Endothelial cell of umbilical vein (primary cell): ENCODE measurements around the gene F2RL2. TPM values are rescaled to one million over a fixed set of nuclear protein-coding genes. Genes with fewer than 3 reads are reported as not detected.

Source experiments
- BruUV-seq: library from RNA; stranded (reverse); fragments of 400-500 nt; replicated peaks from 2 replicates; lab custom pipeline; 2021; lab: Mats Ljungman, UMichigan
- CTCF ChIA-PET: fragments of 300-600, 350-600 bp; sonication (Branson Sonifier 250); formaldehyde crosslinking; loops from one replicate; lab custom pipeline; 2021; ENCODE audit warnings: antibody characterized with exemption, inconsistent platforms; lab: Charles Lee
- POLR2A ChIA-PET: fragments of 300-600, 350-600 bp; sonication (Branson Sonifier 250); formaldehyde crosslinking; loops from one replicate; lab custom pipeline; 2021; ENCODE audit warnings: antibody characterized with exemption, inconsistent platforms; lab: Charles Lee
- DNase-seq: peaks from one replicate; pipeline ENCODE4 v3.0.0-alpha.2; 2011; ENCODE audit warnings: low read depth, low spot score
- FAIRE-seq: peaks from 2 replicates; lab custom pipeline; 2011; peaks lifted over from hg19 to GRCh38; lab: Jason Lieb, UNC
- H2AFZ ChIP-seq: 2 replicates; pipeline ENCODE4 v1.6.0; 2012; ENCODE audit warnings: low read depth, low read length, control low read depth, inconsistent platforms
- H3K27ac ChIP-seq: 2 replicates; pipeline ENCODE4 v1.5.1; 2011; ENCODE audit warnings: low read depth, mild to moderate bottlenecking, control low read depth, low read length, moderate library complexity; ENCODE audit not compliant: insufficient read depth
- H3K27me3 ChIP-seq, 2 experiments: 2 replicates each; pipeline versions ENCODE4 v1.6.0 to v1.6.1; 2011; ENCODE audit warnings: low read length in 2 of 2, mixed read lengths in 1 of 2; ENCODE audit not compliant: control insufficient read depth in 2 of 2, insufficient read depth in 2 of 2
- H3K36me3 ChIP-seq, 2 experiments: 2 replicates in 1 of 2; 3 replicates in 1 of 2; pipeline ENCODE4 v1.5.1; 2011; ENCODE audit warnings: low read length in 2 of 2, mild to moderate bottlenecking in 1 of 2, moderate library complexity in 1 of 2; ENCODE audit not compliant: control insufficient read depth in 2 of 2, insufficient read depth in 2 of 2; ENCODE audit errors: extremely low read depth in 1 of 2
- H3K4me1 ChIP-seq: 3 replicates; pipeline ENCODE4 v1.5.1; 2011; ENCODE audit warnings: mild to moderate bottlenecking, low read length; ENCODE audit not compliant: control insufficient read depth, insufficient read depth; ENCODE audit errors: extremely low read depth
- H3K4me2 ChIP-seq: 2 replicates; pipeline ENCODE4 v1.6.1; 2011; ENCODE audit warnings: low read length, control low read depth, mixed read lengths; ENCODE audit not compliant: insufficient read depth
- H3K4me3 ChIP-seq, 3 experiments: fragments of 200-600 bp in 1 of 3; sonication (generic), shearing (Covaris generic) in 1 of 3; replicated peaks in 1 of 3; 2 replicates each; pipeline ENCODE4 v1.5.1; 2011 to 2016; ENCODE audit warnings: control low read depth in 3 of 3, low read length in 3 of 3, mild to moderate bottlenecking in 2 of 3, inconsistent platforms in 1 of 3, low read depth in 1 of 3, moderate library complexity in 1 of 3; ENCODE audit not compliant: insufficient read depth in 1 of 3
- H3K79me2 ChIP-seq: 2 replicates; pipeline ENCODE4 v1.6.0; 2012; ENCODE audit warnings: low read length, inconsistent platforms; ENCODE audit not compliant: control insufficient read depth, insufficient read depth
- H3K9ac ChIP-seq: replicated peaks from 2 replicates; pipeline ENCODE3; 2011; ENCODE audit warnings: low read length, control low read depth; ENCODE audit not compliant: insufficient read depth; ENCODE audit errors: extremely low read depth
- H3K9me1 ChIP-seq: replicated peaks from 3 replicates; pipeline ENCODE4 v1.6.0; 2011; ENCODE audit warnings: mild to moderate bottlenecking, low read length; ENCODE audit not compliant: control insufficient read depth, insufficient read depth; ENCODE audit errors: extremely low read depth
- H3K9me3 ChIP-seq: replicated peaks from 2 replicates; pipeline ENCODE4 v1.5.1; 2012; ENCODE audit warnings: low read length, inconsistent platforms; ENCODE audit not compliant: control insufficient read depth, insufficient read depth
- H4K20me1 ChIP-seq: replicated peaks from 2 replicates; pipeline ENCODE3; 2011; ENCODE audit warnings: mild to moderate bottlenecking, low read length; ENCODE audit not compliant: control insufficient read depth, insufficient read depth; ENCODE audit errors: extremely low read depth
- CTCF ChIP-seq, 2 donors: IDR thresholded peaks; 1 replicate in 1 of 2; 2 replicates in 1 of 2; pipeline ENCODE4 v1.5.1; 2011; ENCODE audit warnings: low read length in 2 of 2, mild to moderate bottlenecking in 2 of 2, moderate library complexity in 2 of 2, control low read depth in 1 of 2, inconsistent platforms in 1 of 2, low read depth in 1 of 2; ENCODE audit not compliant: insufficient read depth in 1 of 2; ENCODE audit errors: extremely low read depth in 1 of 2
- EZH2 ChIP-seq: IDR thresholded peaks from 2 replicates; pipeline ENCODE4 v1.6.1; 2012; ENCODE audit warnings: borderline replicate concordance, low read depth, mild to moderate bottlenecking, moderate library complexity, low read length, inconsistent platforms; ENCODE audit not compliant: severe bottlenecking
- FOS ChIP-seq: IDR thresholded peaks from 2 replicates; pipeline ENCODE4 v1.6.1; 2011; ENCODE audit warnings: mild to moderate bottlenecking, low read length, moderate library complexity, borderline replicate concordance; ENCODE audit not compliant: insufficient read depth
- GATA2 ChIP-seq: IDR thresholded peaks from 2 replicates; pipeline ENCODE4 v1.7.0; 2011; ENCODE audit warnings: low read depth, mild to moderate bottlenecking, moderate library complexity, mixed read lengths, low read length; ENCODE audit not compliant: insufficient read length, insufficient read depth
- JUN ChIP-seq: IDR thresholded peaks from 2 replicates; pipeline ENCODE4 v1.6.1; 2011; ENCODE audit warnings: borderline replicate concordance, low read depth; ENCODE audit not compliant: insufficient read length, insufficient read depth
- MAX ChIP-seq: IDR thresholded peaks from 2 replicates; pipeline ENCODE4 v1.6.1; 2011; ENCODE audit not compliant: insufficient read depth, insufficient read length
- MYC ChIP-seq: IDR thresholded peaks from one replicate; pipeline ENCODE4 v1.6.1; 2011; ENCODE audit warnings: mild to moderate bottlenecking, low read depth, low read length
- POLR2A ChIP-seq: IDR thresholded peaks from 2 replicates; pipeline ENCODE4 v1.6.1; 2012; ENCODE audit warnings: low read depth, mild to moderate bottlenecking, control low read depth, low read length
- POLR2AphosphoS5 ChIP-seq: IDR thresholded peaks from 2 replicates; pipeline ENCODE4 v1.6.1; 2012; ENCODE audit warnings: low read depth, mild to moderate bottlenecking, control low read depth, low read length, moderate library complexity; ENCODE audit not compliant: insufficient read depth
- dilution Hi-C: fragments of 300-500 bp; cut with MboI; formaldehyde crosslinking; loops from one replicate; pipeline ENCODE4 v1.15.0; 2019; ENCODE audit warnings: low sequenced_read_pairs; ENCODE audit not compliant: extremely low pct_ligation_motif_present
- intact Hi-C: fragments of 100-400 bp; cut with micrococcal nuclease; formaldehyde crosslinking; loops from one replicate; pipeline ENCODE4 v1.10.0; 2022
- polyA plus RNA-seq, 4 experiments: library from polyadenylated mRNA; depleted of rRNA in 3 of 4; stranded (reverse) in 3 of 4; unstranded in 1 of 4; fragments of >200 nt; gene quantifications; 2 replicates each; pipeline versions ENCODE4 v1.2.1 to v1.2.3, GENCODE V29; 2011 to 2012; ENCODE audit warnings: missing spikeins in 1 of 4
- total RNA-seq: library from RNA; stranded (reverse); gene quantifications from 2 replicates; pipeline ENCODE4 v1.2.3, GENCODE V29; 2021

F2RL2 gene
- total and polyA plus RNA-seq, 2 donors (not counting 3 experiments of a cell fraction or from before 2014, with no cell fraction given): 19.8 to 33.3 TPM

DNA sequence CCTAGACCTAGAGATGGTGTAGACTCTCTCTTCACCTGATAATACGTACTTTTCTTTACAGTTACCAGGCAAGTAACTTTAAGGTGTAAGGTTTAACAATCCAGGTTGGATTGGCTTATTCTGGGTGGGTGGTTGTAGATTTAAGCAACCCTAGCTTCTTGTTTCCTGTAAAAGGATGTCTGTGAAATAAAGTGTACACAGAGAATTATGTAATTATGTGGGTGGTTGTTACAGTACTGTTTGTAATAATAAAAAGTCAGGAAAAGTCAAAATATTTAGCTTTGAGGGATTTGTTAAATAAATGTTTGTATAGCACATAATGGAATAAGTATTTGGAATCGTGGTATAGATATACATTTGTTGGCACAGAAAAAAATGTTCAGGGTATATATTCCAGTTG lies 49.0 kb upstream of the F2RL2 start:
- DNase-seq (no peak), FAIRE-seq (no peak)
- Histone ChIP-seq H3K79me2 (no peaks in the 10 kb centered on the region), H2AFZ (no peak overlapping the region), H3K4me3 (no peak overlapping the region), H3K4me1 (no peaks in the 10 kb centered on the region), H3K9me3 (no peaks in the 10 kb centered on the region), H3K27ac (no peak overlapping the region), H4K20me1 (no peaks in the 10 kb centered on the region), H3K36me3 (no peaks in the 10 kb centered on the region), H3K9me1 (no peaks in the 10 kb centered on the region), H3K4me2 (no peak overlapping the region), H3K9ac (no peak overlapping the region), H3K27me3 (no peaks in the 10 kb centered on the region)
- POLR2A ChIA-PET: no interaction called here
- BruUV-seq: no TSS peak
- TF ChIP-seq JUN (no peak), EZH2 (no peak), FOS (no peak), MYC (no peak), MAX (no peak), POLR2A (no peak), CTCF (IDR thresholded peaks at IDR 0.05; ENCODE audit: extremely low read depth in 1 of 2, insufficient read depth in 1 of 2, low read depth in 1 of 2, low read length in 2 of 2) (no peak), GATA2 (no peak), POLR2AphosphoS5 (no peak)
- intact Hi-C loops (no loop called here), dilution Hi-C loops (no loop called here)
- CTCF ChIA-PET: no interaction called here
